GM23338 (cell line): Measurements from ENCODE around the gene GKN2. TPM values are rescaled to one million over a fixed set of nuclear protein-coding genes. Genes with fewer than 3 reads are reported as not detected.

ENCODE experiments used
- ATAC-seq: fragments of 200-7000 bp; cut with Tn5 transposase; 3 replicates; pipeline ENCODE4 v1.9.1; 2020
- DNase-seq: peaks from one replicate; pipeline ENCODE4 v3.0.0-alpha.2; 2015; ENCODE audit warnings: low spot score
- H2AFZ ChIP-seq: fragments of 200-600 bp; sonication (generic); 2 replicates; pipeline ENCODE4 v1.8.0; 2016; ENCODE audit warnings: antibody characterized with exemption, mild to moderate bottlenecking, moderate library complexity
- H3F3A ChIP-seq: fragments of 200-600 bp; sonication (generic); replicated peaks from 2 replicates; pipeline ENCODE4 v1.8.0; 2017; ENCODE audit warnings: antibody characterized with exemption, mixed run types, low read depth
- H3K27ac ChIP-seq: fragments of 200-600 bp; sonication (generic); 2 replicates; pipeline ENCODE4 v1.6.1; 2016; ENCODE audit warnings: low read depth
- H3K27me3 ChIP-seq: fragments of 200-600 bp; sonication (generic); 2 replicates; pipeline ENCODE4 v1.8.0; 2016; ENCODE audit warnings: mild to moderate bottlenecking, mixed run types, moderate library complexity; ENCODE audit not compliant: insufficient read depth
- H3K36me3 ChIP-seq: fragments of 200-600 bp; sonication (generic); 2 replicates; pipeline ENCODE4 v1.8.0; 2016; ENCODE audit warnings: mild to moderate bottlenecking; ENCODE audit not compliant: insufficient read depth
- H3K4me1 ChIP-seq: fragments of 200-600 bp; sonication (generic); 2 replicates; pipeline ENCODE4 v1.8.0; 2016; ENCODE audit warnings: mild to moderate bottlenecking, moderate library complexity; ENCODE audit not compliant: insufficient read depth
- H3K4me2 ChIP-seq: fragments of 200-600 bp; sonication (generic); 2 replicates; pipeline ENCODE4 v1.7.1; 2017; ENCODE audit warnings: mixed run types
- H3K4me3 ChIP-seq: fragments of 200-600 bp; sonication (generic); 2 replicates; pipeline ENCODE4 v1.6.1; 2016; ENCODE audit warnings: mixed run types
- H3K79me2 ChIP-seq: fragments of 200-600 bp; sonication (generic); replicated peaks from 2 replicates; pipeline ENCODE4 v1.8.0; 2017; ENCODE audit warnings: mild to moderate bottlenecking; ENCODE audit not compliant: insufficient read depth
- H3K9me2 ChIP-seq: fragments of 200-600 bp; sonication (generic); 2 replicates; pipeline ENCODE4 v1.8.0; 2017; ENCODE audit not compliant: insufficient read depth
- H4K20me1 ChIP-seq: fragments of 200-600 bp; sonication (generic); replicated peaks from 2 replicates; pipeline ENCODE4 v1.8.0; 2017; ENCODE audit warnings: mild to moderate bottlenecking; ENCODE audit not compliant: insufficient read depth
- H3K27ac Mint-ChIP-seq: 2 replicates; pipeline ENCODE4 v1.8.0; 2020; ENCODE audit warnings: inconsistent platforms, mild to moderate bottlenecking, moderate library complexity, mixed read lengths
- H3K27me3 Mint-ChIP-seq: 3 replicates; pipeline ENCODE4 v1.8.0; 2022; ENCODE audit warnings: low read depth, mild to moderate bottlenecking, moderate library complexity, mixed read lengths, inconsistent platforms; ENCODE audit not compliant: insufficient read depth, poor library complexity
- H3K36me3 Mint-ChIP-seq: 3 replicates; pipeline ENCODE4 v1.8.0; 2021; ENCODE audit warnings: low read depth, mild to moderate bottlenecking, inconsistent platforms, moderate library complexity, mixed read lengths
- H3K4me1 Mint-ChIP-seq: 3 replicates; pipeline ENCODE4 v1.8.0; 2020; ENCODE audit warnings: mild to moderate bottlenecking, inconsistent platforms, mixed read lengths
- H3K4me3 Mint-ChIP-seq: 3 replicates; pipeline ENCODE4 v1.8.0; 2021; ENCODE audit warnings: moderate library complexity, mild to moderate bottlenecking, inconsistent platforms, mixed read lengths
- H3K9me3 Mint-ChIP-seq: 3 replicates; pipeline ENCODE4 v1.8.0; 2020; ENCODE audit warnings: moderate library complexity, mild to moderate bottlenecking, inconsistent platforms, mixed read lengths
- CREB1 ChIP-seq: fragments of 250-450 bp; sonication (Bioruptor Pico); IDR thresholded peaks from 2 replicates; pipeline ENCODE4 v1.5.0; 2020; ENCODE audit warnings: low read depth, mild to moderate bottlenecking, moderate library complexity
- ETS1 ChIP-seq: IDR thresholded peaks from 2 replicates; pipeline ENCODE4 v1.6.1; 2016; ENCODE audit warnings: antibody characterized with exemption
- EZH2phosphoT487 ChIP-seq: fragments of 200-600 bp; sonication (generic); IDR thresholded peaks from one replicate; pipeline ENCODE4 v1.8.1; 2018; ENCODE audit warnings: antibody characterized with exemption; ENCODE audit not compliant: unreplicated experiment
- JUNB ChIP-seq: IDR thresholded peaks from one replicate; pipeline ENCODE4 v1.6.1; 2016; ENCODE audit warnings: antibody characterized with exemption; ENCODE audit not compliant: unreplicated experiment
- POLR2AphosphoS5 ChIP-seq: IDR thresholded peaks from 2 replicates; pipeline ENCODE4 v1.6.1; 2016; ENCODE audit warnings: antibody characterized with exemption, low read depth
- STAT1 ChIP-seq: IDR thresholded peaks from one replicate; pipeline ENCODE4 v1.6.1; 2016; ENCODE audit warnings: antibody characterized with exemption; ENCODE audit not compliant: unreplicated experiment
- ZNF114 ChIP-seq: fragments of 250-450 bp; sonication (Bioruptor Pico); IDR thresholded peaks from 2 replicates; pipeline ENCODE4 v1.5.0; 2020; ENCODE audit warnings: mild to moderate bottlenecking, moderate library complexity
- ZNF462 ChIP-seq: fragments of 250-450 bp; sonication (Bioruptor Pico); IDR thresholded peaks from 2 replicates; pipeline ENCODE4 v1.5.0; 2020; ENCODE audit warnings: mild to moderate bottlenecking, moderate library complexity
- polyA plus RNA-seq: library from polyadenylated mRNA; unstranded; fragments of >200 nt; fragmentation: Nextera tagmentation; extraction: Ambion mirVana; gene quantifications from 2 replicates; pipeline ENCODE4 v1.2.1, GENCODE V29; 2016
- total RNA-seq: library from RNA; depleted of rRNA; stranded (reverse); fragments of >200 nt; shearing (Covaris generic); gene quantifications from 2 replicates; pipeline ENCODE4 v1.2.3, GENCODE V29; 2014
- TF ChIP-seq, protein P1 (sequence below), 2 experiments: fragments of 200-600 bp in 1 of 2; sonication (generic) in 1 of 2; conservative IDR thresholded peaks; 2 replicates each; pipeline versions ENCODE4 v1.5.1 to v1.6.1; 2016 to 2017; ENCODE audit warnings: antibody characterized with exemption in 2 of 2, low read depth in 2 of 2, mild to moderate bottlenecking in 2 of 2, moderate library complexity in 1 of 2

The GKN2 gene
- total and polyA plus RNA-seq, 2 experiments from 2014 or later = not detected

GRCh38 chr2:68969736-68970490 is 17.2 kb upstream of the GKN2 start:
- no peaks in the 10 kb centered on the region for H3K9me3 Mint-ChIP-seq
- no peak overlapping the region for H3K27ac Mint-ChIP-seq
- H3K4me1 ChIP-seq = no peaks in the 10 kb centered on the region
- H3K79me2 ChIP-seq = no peaks in the 10 kb centered on the region
- no peak overlapping the region for H3K4me3 Mint-ChIP-seq
- no peaks in the 10 kb centered on the region for H3K36me3 Mint-ChIP-seq
- no peak overlapping the region for H3K27ac ChIP-seq
- H3K9me2 ChIP-seq = no peaks in the 10 kb centered on the region
- H3K4me3 ChIP-seq = no peak overlapping the region
- DNase-seq = no peak
- H4K20me1 ChIP-seq = no peaks in the 10 kb centered on the region
- H2AFZ ChIP-seq = 0 out of 2 replicates have a peak overlapping the region, but pooled peaks have one; percentile 18
- no peaks in the 10 kb centered on the region for H3K4me1 Mint-ChIP-seq
- ATAC-seq = no peak
- H3K36me3 ChIP-seq = no peaks in the 10 kb centered on the region
- H3K27me3 ChIP-seq = no peaks in the 10 kb centered on the region
- no peaks in the 10 kb centered on the region for H3K27me3 Mint-ChIP-seq
- TF ChIP-seq CREB1 (no peak), EZH2phosphoT487 (no peak), JUNB (no peak), STAT1 (no peak), ZNF462 (no peak), POLR2AphosphoS5 (no peak), ETS1 (no peak), ZNF114 (CRISPR knock-in tag) (no peak)
- TF ChIP-seq, protein P1, sequence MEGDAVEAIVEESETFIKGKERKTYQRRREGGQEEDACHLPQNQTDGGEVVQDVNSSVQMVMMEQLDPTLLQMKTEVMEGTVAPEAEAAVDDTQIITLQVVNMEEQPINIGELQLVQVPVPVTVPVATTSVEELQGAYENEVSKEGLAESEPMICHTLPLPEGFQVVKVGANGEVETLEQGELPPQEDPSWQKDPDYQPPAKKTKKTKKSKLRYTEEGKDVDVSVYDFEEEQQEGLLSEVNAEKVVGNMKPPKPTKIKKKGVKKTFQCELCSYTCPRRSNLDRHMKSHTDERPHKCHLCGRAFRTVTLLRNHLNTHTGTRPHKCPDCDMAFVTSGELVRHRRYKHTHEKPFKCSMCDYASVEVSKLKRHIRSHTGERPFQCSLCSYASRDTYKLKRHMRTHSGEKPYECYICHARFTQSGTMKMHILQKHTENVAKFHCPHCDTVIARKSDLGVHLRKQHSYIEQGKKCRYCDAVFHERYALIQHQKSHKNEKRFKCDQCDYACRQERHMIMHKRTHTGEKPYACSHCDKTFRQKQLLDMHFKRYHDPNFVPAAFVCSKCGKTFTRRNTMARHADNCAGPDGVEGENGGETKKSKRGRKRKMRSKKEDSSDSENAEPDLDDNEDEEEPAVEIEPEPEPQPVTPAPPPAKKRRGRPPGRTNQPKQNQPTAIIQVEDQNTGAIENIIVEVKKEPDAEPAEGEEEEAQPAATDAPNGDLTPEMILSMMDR (conservative IDR thresholded peaks at IDR 0.05; ENCODE audit: low read depth in 2 of 2) = no peak
- H3K4me2 ChIP-seq = no peak overlapping the region
- H3F3A ChIP-seq = no peaks in the 10 kb centered on the region
